NCI-H187 treated with DMSO at 0.1 percent for 48 hours (cell line): ENCODE results near the gene RAB6B.

ENCODE experiments used
- DNase-seq: peaks from one replicate; lab custom pipeline; 2025; lab: John Stamatoyannopoulos, UW

RAB6B gene

DNA sequence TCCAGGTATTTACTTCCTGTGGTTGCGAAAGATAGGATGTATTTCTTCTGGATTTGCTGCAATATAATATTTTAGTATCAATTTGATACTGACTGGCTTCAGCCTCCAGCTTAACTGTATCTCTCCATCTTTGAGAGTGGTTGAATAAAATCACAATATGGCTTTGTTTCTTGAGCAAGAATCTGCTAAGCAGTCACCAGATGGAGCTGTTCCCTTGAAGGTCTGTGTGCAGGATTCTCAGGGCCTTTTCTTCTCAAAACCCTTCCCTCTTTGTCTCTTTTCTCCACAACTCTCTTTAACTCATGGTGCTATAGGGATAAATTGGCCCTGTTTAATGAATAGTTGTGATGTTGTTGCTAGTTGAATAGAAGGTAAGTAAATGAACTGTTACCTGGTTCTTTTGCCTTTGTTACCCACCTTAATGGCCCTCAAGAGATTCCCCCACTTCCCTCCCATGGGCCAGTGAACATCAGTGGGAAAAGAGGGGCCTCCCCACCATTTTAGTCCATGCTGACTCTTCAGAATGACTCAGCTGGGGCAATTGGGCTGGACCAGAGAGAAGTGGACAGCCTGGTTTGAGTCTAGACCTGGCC, 34.8 kb upstream of the RAB6B start:
- DNase-seq: no peak

- DNase-seq: no peak
Observed at GRCh38 chr3:133928903-133929607, 33.4 kb upstream of the RAB6B start.

- DNase-seq: no peak
Observed at GRCh38 chr3:133928136-133928893, 32.6 kb upstream of the RAB6B start.

DNA sequence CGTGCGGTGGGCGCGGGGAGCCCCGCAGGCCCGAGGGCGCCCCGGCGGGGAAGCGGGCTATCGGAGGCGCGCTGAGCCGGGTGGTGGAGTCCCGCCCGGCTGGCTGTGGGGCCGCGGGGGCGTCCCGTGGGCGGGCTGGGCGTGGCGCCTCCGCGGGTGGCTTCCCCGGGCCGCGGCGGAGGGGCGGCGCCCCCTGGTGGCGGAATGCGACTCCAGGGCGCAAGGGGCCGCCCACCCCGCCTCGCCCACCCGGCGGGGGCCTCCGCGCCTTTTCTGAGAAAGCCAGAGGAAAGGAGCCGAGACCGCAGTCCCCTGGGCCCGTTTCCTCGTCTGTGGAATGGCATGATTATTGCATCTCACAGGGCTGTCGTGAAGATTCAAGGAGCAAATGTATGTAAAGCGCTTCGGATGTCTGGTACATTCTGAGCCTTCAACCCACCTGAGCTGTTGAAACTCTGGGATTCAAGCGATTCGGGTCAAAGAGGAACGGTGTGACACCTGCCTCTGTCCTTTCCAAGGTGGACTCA, 31.9 kb upstream of the RAB6B start:
- no peak for DNase-seq

DNA sequence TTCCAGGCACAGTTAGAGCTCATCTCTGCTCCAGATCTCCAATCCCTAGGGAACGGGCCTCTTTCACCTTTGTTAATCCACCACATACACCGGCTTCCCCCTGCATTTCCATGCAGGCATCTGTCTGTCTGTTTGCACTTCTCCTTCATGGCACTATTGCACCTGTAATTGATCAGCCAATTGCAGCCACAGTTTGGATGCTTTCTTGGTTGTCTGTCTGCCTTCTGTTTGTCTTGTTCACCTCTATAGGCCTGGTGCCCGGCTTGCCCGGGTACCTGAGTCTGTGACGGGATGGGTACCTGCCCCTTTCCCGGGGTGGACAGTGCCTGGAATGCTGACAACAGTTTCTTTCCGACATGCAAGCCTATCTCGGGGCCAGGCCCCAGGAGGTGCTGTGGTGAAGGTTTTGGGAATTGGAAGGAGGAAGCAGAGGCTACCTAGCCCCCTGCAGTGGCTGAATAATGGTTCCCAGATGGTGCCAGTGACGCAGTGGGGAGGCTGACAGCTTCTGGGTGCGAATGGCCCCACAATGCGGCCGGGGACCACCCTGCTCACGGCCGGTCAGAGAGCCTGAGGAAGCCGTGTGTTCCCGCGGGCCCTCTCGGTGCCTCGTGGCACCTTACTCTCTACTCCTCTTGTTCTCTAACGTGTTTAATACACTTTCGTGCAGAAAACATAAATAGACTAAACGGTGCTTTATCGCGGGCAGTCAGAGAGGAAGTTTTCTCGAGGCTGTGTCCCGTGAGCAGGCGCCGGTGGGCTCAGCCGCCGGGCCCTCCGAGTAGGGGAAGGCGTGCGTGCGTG, 31.3 kb upstream of the RAB6B start:
- no peak for DNase-seq

- no peak for DNase-seq
Observed at GRCh38 chr3:133925960-133926735, 30.5 kb upstream of the RAB6B start.

- no peak for DNase-seq
Observed at GRCh38 chr3:133924041-133924440, 28.4 kb upstream of the RAB6B start.

DNA sequence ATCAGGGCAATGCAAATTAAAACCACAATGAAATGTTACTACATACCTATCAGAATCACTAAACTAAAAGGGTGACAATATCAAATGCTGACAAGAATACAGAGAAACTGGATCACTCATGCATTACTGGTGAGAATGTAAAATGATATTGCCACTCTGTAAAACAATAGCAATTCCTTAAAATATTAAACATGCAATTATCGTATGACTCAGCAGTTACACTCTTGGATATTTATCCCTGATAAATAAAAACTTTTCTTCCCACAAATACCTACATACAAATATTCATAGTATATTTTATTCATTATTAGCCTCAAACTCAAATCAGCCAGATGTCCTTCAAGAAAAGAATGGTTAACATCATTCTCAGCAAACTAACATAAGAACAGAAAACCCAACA, 25.9 kb upstream of the RAB6B start:
- no peak for DNase-seq

GRCh38 chr3:133917144-133917543, 21.5 kb upstream of the RAB6B start:
- DNase-seq: no peak

DNA sequence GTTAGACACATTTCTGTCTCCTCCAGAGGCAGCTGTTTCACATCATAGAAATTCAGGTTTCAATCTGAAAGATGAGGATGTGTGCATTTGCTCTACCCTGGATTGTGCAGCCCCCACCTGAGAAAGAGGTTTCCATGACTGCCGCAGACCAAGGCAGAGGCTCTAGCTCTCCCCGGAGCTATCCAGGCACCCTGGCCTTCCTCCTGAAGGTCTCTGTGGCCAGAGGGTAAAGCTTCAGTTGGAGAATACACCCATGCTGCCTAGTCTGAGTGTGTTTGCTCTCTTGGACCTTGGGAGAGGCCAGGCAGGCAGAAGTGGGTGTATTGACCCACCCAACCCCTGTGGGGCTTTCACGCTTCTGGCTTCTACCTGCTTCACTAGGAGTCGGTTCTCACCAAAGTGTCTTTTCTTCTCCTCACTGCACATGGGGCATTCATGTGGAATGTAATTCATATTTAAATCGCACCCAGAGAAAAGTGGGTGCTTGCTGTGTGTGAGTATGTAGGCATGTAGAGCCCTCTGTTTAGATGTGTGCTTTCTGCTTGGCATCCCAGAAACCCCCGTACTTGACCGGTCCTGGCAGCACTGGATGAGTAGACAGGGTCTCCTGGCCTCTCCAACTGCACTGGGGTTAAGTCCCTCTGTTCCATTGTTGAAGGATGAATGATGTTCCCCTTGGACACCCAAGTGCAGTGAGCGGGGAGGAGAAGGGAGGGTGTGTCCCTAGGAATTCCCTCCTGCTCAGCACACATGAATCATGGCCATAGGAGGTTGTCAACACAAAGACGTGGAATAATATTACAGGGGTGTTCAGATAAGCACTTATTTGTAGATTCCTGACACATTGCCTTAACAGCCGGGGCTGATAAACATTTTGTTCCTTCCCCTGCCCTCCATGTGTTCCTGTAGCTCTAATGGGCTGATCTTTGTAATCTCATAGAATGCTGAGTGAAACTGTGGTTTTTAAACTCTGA, 20.3 kb upstream of the RAB6B start:
- no peak for DNase-seq

DNA sequence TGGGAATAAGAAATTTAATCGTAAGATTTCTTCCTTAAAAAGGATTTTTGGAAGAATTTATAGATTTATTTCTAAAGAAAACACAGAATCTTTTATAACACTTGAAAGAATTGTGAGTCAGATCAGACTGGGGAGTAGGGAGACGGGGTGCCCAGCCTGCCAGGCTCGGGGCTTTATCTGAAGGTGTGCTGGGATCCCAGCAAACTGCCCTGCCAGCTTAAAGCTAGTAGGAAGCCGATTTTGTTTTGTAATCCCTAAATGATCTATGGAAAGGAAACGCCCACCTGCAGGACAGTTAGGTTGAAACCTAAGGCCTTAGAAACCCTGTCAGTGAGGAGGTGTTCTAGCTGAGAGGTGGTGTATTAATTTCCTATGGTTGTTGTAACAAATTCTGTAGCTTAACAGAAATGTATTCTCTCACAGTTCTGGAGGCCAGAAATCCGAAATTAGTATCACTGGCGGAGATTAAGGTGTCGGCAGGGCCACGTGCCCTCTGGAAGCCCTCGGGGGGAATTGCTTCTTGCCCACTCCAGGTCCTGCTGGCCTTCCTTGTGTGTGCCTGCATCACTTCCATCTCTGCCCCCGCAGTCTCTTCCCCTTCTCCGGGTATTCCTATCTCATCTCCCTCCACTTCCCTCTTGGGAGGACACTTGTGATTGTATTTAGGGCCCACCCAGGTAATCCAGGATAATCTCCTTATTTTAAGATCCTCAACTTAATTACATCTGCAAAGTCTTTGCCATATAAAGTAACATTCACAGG, 19.3 kb upstream of the RAB6B start:
- DNase-seq: no peak

DNA sequence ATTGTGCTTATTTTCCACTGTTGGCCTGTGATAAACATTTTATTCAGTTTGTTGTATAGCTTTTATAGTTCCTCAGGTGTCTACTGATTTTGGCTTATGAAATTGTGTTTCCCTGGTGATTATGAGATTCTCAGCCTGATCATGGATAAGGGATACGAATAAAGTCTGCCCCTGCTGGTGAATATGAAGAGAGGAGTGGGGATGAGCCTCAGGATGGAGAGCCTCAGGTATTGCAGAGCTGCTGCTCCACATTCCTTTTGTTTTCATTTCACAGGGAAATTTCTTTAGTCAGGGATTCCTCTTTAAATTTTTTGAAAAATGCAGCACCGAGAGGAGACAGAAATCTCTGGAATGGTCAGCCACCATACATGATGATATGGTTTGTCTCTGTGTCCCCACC, 14.7 kb upstream of the RAB6B start:
- DNase-seq: no peak

DNA sequence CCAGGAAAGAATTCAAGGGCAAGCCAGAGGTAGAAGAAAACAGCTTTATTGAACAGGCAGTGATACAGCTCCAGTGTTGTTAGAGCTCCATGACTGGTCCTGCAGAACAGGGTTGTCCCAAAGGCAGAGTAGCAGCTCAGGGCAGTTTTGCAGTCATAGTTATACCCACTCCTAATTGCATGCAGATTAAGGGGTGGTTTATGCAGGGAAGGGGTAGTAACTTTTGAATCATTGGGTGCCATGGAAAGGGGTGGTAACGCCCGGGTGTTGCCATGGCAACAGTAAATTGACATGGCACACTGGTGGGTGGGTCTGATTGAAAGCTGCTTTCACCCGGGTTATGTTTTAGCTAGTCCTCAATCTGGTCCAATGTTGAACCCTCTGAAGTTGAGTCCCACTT, 9.7 kb upstream of the RAB6B start:
- no peak for DNase-seq

- DNase-seq: no peak
Observed at GRCh38 chr3:133901847-133902246, 6.2 kb upstream of the RAB6B start.

DNA sequence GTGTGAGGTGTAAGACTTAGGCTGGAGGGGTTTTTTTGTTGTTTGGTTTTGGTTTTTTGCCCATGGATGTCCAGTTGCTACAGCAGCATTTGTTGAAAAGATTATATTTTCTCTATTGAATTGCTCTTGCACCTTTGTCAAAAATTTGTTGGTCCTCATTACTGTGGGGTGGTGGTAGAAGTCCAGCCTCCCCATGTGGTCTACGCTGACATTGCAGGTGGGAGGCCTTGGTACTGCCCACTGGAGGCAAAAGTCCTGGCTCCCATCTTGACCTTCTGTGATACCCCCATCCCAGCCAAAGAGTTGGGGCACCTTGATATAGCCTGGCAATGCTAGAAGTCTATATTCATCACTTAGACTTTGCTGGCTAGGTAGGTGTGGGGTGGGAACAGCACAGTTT, 5.4 kb upstream of the RAB6B start:
- DNase-seq: no peak

GRCh38 chr3:133899311-133899710, 3.6 kb upstream of the RAB6B start:
- no peak for DNase-seq

DNA sequence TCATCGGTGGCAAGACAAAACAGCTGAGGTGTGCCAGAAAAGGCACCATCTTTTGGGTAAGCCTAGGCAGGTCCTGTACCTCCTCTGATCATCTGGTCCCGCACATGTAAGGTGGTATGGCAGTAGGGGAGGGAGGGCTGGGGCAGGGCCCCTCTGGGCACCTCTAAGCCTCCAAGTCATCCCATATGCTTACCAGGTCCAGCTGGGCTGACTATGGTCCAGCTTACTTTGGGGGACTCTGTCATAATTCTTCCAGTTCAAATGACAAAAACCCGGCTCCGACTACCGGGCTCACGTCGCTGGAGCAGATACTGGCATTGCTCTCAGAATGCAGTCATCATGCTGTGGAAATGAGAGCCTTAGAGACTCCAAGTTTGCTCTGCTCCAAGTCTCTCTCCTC, 1.9 kb upstream of the RAB6B start:
- no peak for DNase-seq

DNA sequence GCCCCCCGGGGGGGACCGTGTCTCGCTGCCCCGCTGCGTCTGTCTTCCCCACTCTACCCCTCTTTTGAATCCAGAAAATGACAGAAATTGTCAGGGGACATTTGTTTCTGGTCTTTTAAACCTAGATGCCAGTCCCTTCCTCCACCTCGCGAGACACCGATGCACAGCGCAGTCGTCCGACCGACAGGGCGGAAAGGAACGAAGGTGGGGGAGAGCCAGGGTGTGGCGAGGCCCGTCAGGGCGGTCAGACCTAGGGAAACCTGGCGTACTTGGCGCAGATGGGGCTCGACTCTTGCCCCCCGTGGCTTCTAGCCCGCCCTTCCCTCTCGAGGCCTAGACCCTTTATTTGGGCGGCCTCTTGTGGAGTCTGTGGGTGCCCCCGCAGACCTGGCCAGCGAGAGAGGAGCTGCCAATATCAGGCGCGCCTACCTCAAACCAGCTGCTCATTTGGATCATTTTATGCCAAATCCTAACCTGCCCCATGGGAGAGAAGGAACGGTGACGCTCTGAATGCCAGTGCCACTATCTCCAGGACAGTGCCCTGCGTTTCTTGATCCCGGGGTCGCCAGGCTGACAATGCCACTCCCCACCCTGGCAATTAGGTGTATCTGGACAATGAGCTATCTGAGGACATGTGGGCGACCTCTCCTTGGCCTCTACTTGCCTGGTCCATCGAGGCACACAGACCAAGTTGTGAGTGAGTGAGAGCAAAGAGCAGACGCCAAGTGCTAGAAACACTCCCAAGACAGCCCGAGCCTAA, 500 bp upstream of the RAB6B start:
- DNase-seq: no peak
